ENCODE measurements around the gene TGM1. TPM values are rescaled to one million over a fixed set of nuclear protein-coding genes. Genes with fewer than 3 reads are reported as not detected.

Gene TGM1
- total RNA-seq, 1 experiment from 2014 or later = 2.9 TPM

- peaks cover 15% of the 10 kb centered on the region for H3K23me2 ChIP-seq (ENCODE audit: insufficient read length, low read depth, low read length, poor library complexity, severe bottlenecking)
- WGBS (ENCODE audit: extremely low coverage, insufficient read length, low lambda C conversion rate) = no CpG with 5 or more reads among the region's 1 CpG
- DNase-seq = no peak
- Mint-ChIP-seq H3K27me3 (ENCODE audit: low read depth) (no peaks in the 10 kb centered on the region), H3K4me3 (no peak overlapping the region; a peak in 1 of 5 replicates), H3K27ac (no peak overlapping the region), H3K36me3 (ENCODE audit: insufficient read depth in 1 of 3, low read depth in 3 of 3) (peaks cover 7 to 24% (median 18%) of the 10 kb centered on the region in 3 experiments; a peak in 6 of 7 replicates), H3K9me3 (no peaks in the 10 kb centered on the region), H3K4me1 (peaks cover 6 to 16% of the 10 kb centered on the region in 2 experiments)
- no peak overlapping the region for H3K4me2 ChIP-seq (ENCODE audit: insufficient read depth, insufficient read length, low read length)
- H3K79me2 ChIP-seq (ENCODE audit: insufficient read depth, low read length) = peaks cover 5% of the 10 kb centered on the region; the same call in 1 of the 2 replicates
- no peak overlapping the region for H4K8ac ChIP-seq (replicated peaks; ENCODE audit: insufficient read length, low read depth, low read length)
- no peak overlapping the region for H3K23ac ChIP-seq (ENCODE audit: insufficient read length, low read depth, low read length)
- no peak overlapping the region for H3K9ac ChIP-seq (ENCODE audit: extremely low read depth, insufficient read length, low read length)
- no peak overlapping the region for H3K56ac ChIP-seq (ENCODE audit: insufficient read length, low read depth, low read length)
- no peak overlapping the region for H3K4ac ChIP-seq (ENCODE audit: low read depth, low read length)
- no peak overlapping the region for H2AK5ac ChIP-seq (ENCODE audit: insufficient read length, low read length)
- TF ChIP-seq CTCF (conservative IDR thresholded peaks at IDR 0.05) = no peak
- H3K79me1 ChIP-seq (ENCODE audit: insufficient read depth, low read depth, low read length, poor library complexity, severe bottlenecking) = peaks cover 11% of the 10 kb centered on the region
- H4K91ac ChIP-seq (ENCODE audit: insufficient read length, low read depth, low read length) = no peak overlapping the region
- no peak overlapping the region for H2AFZ ChIP-seq (ENCODE audit: low read length)
- no peak overlapping the region for H3K14ac ChIP-seq (ENCODE audit: insufficient read depth, low read length)
- no peak overlapping the region for H2BK12ac ChIP-seq (ENCODE audit: insufficient read length, low read depth, low read length)
- H3K4me1 ChIP-seq (ENCODE audit: insufficient read depth, low read length) = 0 out of 2 replicates have a peak, but pooled peaks cover 6% of the 10 kb centered on the region
- H2BK5ac ChIP-seq (ENCODE audit: insufficient read length, low read length) = no peak overlapping the region
- H2BK20ac ChIP-seq (ENCODE audit: low read depth, low read length, poor library complexity, severe bottlenecking) = no peak overlapping the region
- no peak overlapping the region for H3K27ac ChIP-seq (ENCODE audit: insufficient read length, low read depth, low read length)
- H2BK120ac ChIP-seq (ENCODE audit: low read depth, low read length, poor library complexity, severe bottlenecking) = no peak overlapping the region
- no peak overlapping the region for H4K5ac ChIP-seq (ENCODE audit: insufficient read length, low read depth, low read length)
- H3K18ac ChIP-seq (ENCODE audit: insufficient read length, low read depth, low read length) = no peak overlapping the region
- H2BK15ac ChIP-seq (ENCODE audit: low read depth, low read length) = no peak overlapping the region
- no peak overlapping the region for H3T11ph ChIP-seq (ENCODE audit: low read length)
- H4K20me1 ChIP-seq (ENCODE audit: control insufficient read depth, insufficient read depth, insufficient read length) = no peaks in the 10 kb centered on the region
- H3K9me3 ChIP-seq (ENCODE audit: control insufficient read depth, low read depth, low read length) = no peaks in the 10 kb centered on the region
- H3K27me3 ChIP-seq (ENCODE audit: insufficient read depth, low read length) = no peaks in the 10 kb centered on the region
Measured at GRCh38 chr14:24228902-24229301, 34.1 kb downstream of the TGM1 start.
